Glutamatergic neuron (in vitro differentiated cells): ENCODE data around the gene TEX261. TPM values are rescaled to one million over a fixed set of nuclear protein-coding genes. Genes with fewer than 3 reads are reported as not detected.

Experiments
- DNase-seq: peaks from one replicate; pipeline ENCODE4 v3.0.0; 2022
- H3K27ac Mint-ChIP-seq: one replicate; pipeline ENCODE4 v1.8.0; 2020; ENCODE audit warnings: mild to moderate bottlenecking, mixed read lengths, inconsistent platforms; ENCODE audit not compliant: unreplicated experiment
- H3K27me3 Mint-ChIP-seq: one replicate; pipeline ENCODE4 v1.8.0; 2020; ENCODE audit warnings: mild to moderate bottlenecking, moderate library complexity, mixed read lengths, inconsistent platforms; ENCODE audit not compliant: unreplicated experiment
- H3K36me3 Mint-ChIP-seq: one replicate; pipeline ENCODE4 v1.8.0; 2020; ENCODE audit warnings: mild to moderate bottlenecking, mixed read lengths, inconsistent platforms; ENCODE audit not compliant: unreplicated experiment
- H3K4me1 Mint-ChIP-seq: one replicate; pipeline ENCODE4 v1.8.0; 2020; ENCODE audit warnings: mild to moderate bottlenecking, low read depth, mixed read lengths, inconsistent platforms; ENCODE audit not compliant: unreplicated experiment
- H3K4me3 Mint-ChIP-seq: one replicate; pipeline ENCODE4 v1.8.0; 2020; ENCODE audit warnings: mild to moderate bottlenecking, mixed read lengths, inconsistent platforms; ENCODE audit not compliant: unreplicated experiment
- H3K9me3 Mint-ChIP-seq: one replicate; pipeline ENCODE4 v1.8.0; 2020; ENCODE audit warnings: mild to moderate bottlenecking, moderate library complexity, mixed read lengths, inconsistent platforms; ENCODE audit not compliant: unreplicated experiment
- total RNA-seq: library from RNA; stranded (reverse); fragmentation: NEBNext Ultra II Directional; extraction: Animal tissue kit (Norgen Biotek cat#: 25700); gene quantifications from one replicate; pipeline ENCODE4 v1.2.1, GENCODE V29; 2021; ENCODE audit not compliant: unreplicated experiment
- TF ChIP-seq, protein P1 (sequence below): fragments of 200-600 bp; sonication (generic); IDR thresholded peaks from one replicate; pipeline ENCODE4 v1.5.0; 2021; ENCODE audit not compliant: partially characterized antibody, unreplicated experiment

The TEX261 gene
- total RNA-seq, 1 donor from 2014 or later: 43.0 TPM

DNA sequence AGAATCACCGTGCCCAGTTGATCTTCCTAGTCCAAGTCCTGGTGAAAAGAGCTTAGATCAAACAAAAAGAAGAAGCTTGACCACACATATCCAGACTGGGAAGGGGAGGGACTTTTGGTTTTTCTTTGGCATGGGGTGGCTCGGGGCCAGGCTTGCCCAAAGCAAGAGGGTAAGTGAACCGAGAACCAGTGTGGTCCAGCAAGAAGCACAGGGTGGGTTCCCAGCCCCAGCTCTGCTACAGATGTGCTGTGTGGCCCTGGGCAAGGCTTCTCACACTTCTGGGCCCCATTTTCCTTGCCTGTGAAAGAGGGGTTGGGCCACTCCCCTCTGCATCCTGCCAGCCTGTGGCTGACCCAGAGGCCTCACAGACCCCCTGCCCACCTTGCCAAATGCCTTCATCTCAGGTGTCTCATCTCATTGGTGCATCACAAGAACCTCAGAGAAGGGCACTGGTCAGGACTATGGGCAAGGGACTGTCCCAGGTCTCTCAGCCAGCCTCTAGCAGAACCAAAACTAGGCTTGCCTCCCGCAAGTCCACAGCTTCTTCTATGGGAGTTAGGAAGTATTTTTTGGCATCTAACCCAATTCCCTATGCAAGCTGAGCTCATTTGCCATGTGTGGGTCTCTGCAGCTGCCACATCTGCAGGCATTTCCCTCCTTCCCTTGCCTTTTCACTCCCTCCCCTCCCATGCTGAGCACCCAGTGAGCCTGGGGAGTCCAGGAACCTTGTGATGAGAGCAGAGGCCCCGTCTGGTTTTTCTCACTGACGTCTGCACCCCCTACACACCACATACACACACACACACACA is 52.1 kb downstream of the TEX261 start:
- peaks cover 20% of the 10 kb centered on the region for H3K27me3 Mint-ChIP-seq
- TF ChIP-seq, protein P1, sequence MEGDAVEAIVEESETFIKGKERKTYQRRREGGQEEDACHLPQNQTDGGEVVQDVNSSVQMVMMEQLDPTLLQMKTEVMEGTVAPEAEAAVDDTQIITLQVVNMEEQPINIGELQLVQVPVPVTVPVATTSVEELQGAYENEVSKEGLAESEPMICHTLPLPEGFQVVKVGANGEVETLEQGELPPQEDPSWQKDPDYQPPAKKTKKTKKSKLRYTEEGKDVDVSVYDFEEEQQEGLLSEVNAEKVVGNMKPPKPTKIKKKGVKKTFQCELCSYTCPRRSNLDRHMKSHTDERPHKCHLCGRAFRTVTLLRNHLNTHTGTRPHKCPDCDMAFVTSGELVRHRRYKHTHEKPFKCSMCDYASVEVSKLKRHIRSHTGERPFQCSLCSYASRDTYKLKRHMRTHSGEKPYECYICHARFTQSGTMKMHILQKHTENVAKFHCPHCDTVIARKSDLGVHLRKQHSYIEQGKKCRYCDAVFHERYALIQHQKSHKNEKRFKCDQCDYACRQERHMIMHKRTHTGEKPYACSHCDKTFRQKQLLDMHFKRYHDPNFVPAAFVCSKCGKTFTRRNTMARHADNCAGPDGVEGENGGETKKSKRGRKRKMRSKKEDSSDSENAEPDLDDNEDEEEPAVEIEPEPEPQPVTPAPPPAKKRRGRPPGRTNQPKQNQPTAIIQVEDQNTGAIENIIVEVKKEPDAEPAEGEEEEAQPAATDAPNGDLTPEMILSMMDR: no peak
- H3K4me1 Mint-ChIP-seq: no peaks in the 10 kb centered on the region
- H3K4me3 Mint-ChIP-seq: no peak overlapping the region
- no peak for DNase-seq
- H3K36me3 Mint-ChIP-seq: no peaks in the 10 kb centered on the region
- no peaks in the 10 kb centered on the region for H3K9me3 Mint-ChIP-seq
- H3K27ac Mint-ChIP-seq: no peak overlapping the region

DNA sequence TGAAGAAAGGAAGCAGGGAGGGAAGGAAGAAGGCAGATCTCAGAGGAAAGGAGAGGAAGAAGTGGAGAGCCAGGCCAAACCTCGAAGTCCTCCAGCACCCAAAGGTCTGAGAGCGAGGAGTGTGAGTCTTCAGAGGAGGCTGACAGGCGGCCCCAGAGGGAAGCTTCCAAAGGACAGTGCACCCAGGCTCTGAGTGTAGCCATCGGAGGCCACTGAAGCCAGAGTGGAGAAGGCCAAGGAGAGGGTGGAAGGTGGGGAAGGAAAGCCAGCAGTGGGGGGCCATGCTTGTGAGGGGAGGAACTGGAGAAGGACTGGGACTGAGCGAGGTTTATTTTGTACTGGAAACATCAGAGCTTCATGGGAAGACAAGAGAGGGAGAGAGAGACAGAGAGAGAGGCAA is 53.0 kb downstream of the TEX261 start:
- Mint-ChIP-seq H3K27me3 (peaks cover 16% of the 10 kb centered on the region), H3K4me1 (no peaks in the 10 kb centered on the region), H3K4me3 (no peak overlapping the region), H3K9me3 (no peaks in the 10 kb centered on the region), H3K36me3 (no peaks in the 10 kb centered on the region), H3K27ac (no peak overlapping the region)
- DNase-seq: no peak
- TF ChIP-seq, protein P1: no peak

DNA sequence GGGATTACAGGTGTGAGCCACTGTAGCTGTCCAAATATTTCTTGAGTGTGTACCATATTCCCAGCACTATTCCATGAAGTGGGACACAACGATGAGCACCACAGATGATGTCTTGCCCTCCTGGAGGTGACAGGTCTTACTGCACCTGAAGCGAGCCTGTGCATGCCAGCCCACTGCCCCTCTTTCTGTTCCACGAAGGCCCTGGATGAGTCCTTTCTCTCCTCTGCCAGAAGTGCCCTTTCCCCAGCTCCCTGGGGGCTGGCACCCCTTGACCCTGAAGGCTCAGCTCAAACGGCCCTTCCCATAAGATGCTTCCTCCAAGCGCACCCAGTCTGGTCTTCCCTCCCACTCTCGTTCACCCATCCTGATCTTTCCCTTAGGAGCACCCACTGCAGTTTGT is 53.5 kb downstream of the TEX261 start:
- Mint-ChIP-seq H3K9me3 (no peaks in the 10 kb centered on the region), H3K27me3 (peaks cover 14% of the 10 kb centered on the region), H3K4me3 (no peak overlapping the region), H3K4me1 (no peaks in the 10 kb centered on the region), H3K36me3 (no peaks in the 10 kb centered on the region), H3K27ac (no peak overlapping the region)
- TF ChIP-seq, protein P1: no peak
- DNase-seq: no peak

DNA sequence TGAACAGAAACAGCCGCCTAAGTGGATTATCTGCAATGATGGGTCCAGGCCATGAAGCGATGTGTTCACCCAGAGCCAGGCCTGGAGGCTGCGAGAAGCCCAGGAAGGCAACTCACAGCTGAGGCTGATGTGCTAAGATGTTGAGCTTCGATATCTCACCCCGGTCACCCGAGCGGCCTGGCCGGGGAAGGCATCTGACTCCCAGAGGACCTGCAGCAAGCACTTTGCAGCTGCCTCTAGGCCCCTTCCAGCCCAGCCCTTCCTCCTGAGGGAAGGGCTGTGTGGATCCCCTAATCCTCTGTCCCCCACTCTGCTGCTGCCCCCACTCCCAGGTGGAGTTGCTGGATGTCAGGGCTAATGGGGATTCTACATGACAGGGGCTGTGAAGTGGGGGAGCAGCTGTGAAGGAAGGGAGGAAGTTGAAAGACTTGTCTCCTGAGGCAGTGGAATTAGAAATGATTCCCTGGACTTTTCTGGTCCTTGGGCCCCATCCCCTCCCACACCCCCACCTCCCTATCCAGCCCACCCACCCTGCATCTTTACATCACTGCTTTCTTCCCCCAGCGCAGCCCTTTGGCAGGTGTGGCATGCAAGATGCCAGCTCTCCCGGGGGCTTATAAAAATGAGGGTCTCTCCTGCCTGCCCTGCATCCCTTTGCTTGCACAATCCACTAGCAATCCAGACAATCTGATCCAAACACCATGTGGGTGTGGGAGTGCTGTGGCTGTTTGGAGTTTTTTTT is 54.7 kb downstream of the TEX261 start:
- TF ChIP-seq, protein P1: no peak
- H3K27me3 Mint-ChIP-seq: peaks cover 14% of the 10 kb centered on the region
- H3K27ac Mint-ChIP-seq: no peak overlapping the region
- H3K4me3 Mint-ChIP-seq: no peak overlapping the region
- peaks cover 3% of the 10 kb centered on the region for H3K9me3 Mint-ChIP-seq
- H3K4me1 Mint-ChIP-seq: peaks cover 4% of the 10 kb centered on the region
- no peak for DNase-seq
- no peaks in the 10 kb centered on the region for H3K36me3 Mint-ChIP-seq
